Measurements from ENCODE around the gene MZT2A. TPM values are rescaled to one million over a fixed set of nuclear protein-coding genes. Genes with fewer than 3 reads are reported as not detected.
"Not testable (repeated sequence)": the region's sequence is repeated elsewhere in the genome, so short reads cannot be mapped to it uniquely, and the experiment has no call there.

MZT2A gene
- total and polyA plus RNA-seq, 9 of the 15 experiments (the other 6 are each of a cell fraction or from before 2014, with no cell fraction given) = 5.8 to 355 (median 101) TPM

DNA sequence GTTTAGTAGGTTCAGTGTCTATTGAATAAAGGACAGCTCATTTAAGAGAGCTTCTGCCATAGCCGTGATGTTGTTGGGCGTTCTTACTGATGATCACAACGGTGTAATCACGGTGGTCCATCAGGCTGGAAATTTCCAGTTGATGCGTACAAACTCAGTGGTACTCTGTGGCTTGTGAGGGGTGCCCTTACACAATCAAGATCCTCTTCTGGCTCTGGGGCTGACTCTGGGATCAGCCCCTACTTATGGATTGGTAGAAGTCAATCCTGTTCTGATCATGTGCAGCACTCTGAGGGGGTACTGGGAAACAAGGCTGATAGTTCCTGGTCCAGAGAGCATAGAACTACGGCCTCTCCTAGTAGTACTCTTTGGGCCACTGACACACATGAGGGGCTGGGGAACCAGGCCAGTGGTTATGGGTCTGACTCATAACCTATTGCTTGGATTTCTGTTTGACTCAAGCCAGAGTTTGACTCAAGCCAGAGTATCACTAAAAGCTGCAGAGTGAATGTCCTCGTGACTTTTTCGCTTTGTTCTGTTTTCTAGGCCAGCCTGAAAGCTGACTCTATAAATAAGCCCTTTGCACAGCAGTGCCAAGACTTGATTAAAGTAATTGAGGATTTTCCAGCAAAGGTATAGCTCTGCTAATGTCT is 6.2 kb upstream of the MZT2A start:
- BruUV-seq (replicated peaks); DNase-seq (ENCODE audit: extremely low read depth in 1 of 4, low spot score in 3 of 4); H3K9me3 ChIP-seq (replicated peaks; ENCODE audit: control insufficient read depth, insufficient read depth, low read depth, low read length); intact Hi-C loops (cut with micrococcal nuclease); H3K4me2 ChIP-seq (ENCODE audit: insufficient read depth, low read length); H3K27ac ChIP-seq (ENCODE audit: extremely low read depth, low read depth, low read length); H2AFZ ChIP-seq (ENCODE audit: low read depth, low read length); H4K20me1 ChIP-seq (replicated peaks; ENCODE audit: control insufficient read depth, insufficient read depth, low read length); H3K9me1 ChIP-seq (ENCODE audit: control insufficient read depth, insufficient read depth, low read length); H3K27me3 ChIP-seq (ENCODE audit: control insufficient read depth in 2 of 2, insufficient read depth in 2 of 2, low read length in 2 of 2); H3K9ac ChIP-seq (ENCODE audit: insufficient read depth in 1 of 2, low read depth in 2 of 2, low read length in 2 of 2); H3K4me3 ChIP-seq; ATAC-seq; H3K4me1 ChIP-seq (replicated peaks in 1 of 2; ENCODE audit: control insufficient read depth in 2 of 2, insufficient read depth in 2 of 2, low read length in 2 of 2); POLR2A ChIA-PET; FAIRE-seq; in situ Hi-C loops (cut with MboI); CTCF ChIA-PET (ENCODE audit: low intra/inter-chr PET ratio): not testable (repeated sequence)
- Histone ChIP-seq H3K79me2 (ENCODE audit: control insufficient read depth, insufficient read depth, low read length) (peaks cover 51% of the 10 kb centered on the region), H3K36me3 (ENCODE audit: control insufficient read depth, insufficient read depth, low read length) (peaks cover 66% of the 10 kb centered on the region; the same call in 2 of the 3 replicates)
- 92% methylated on average over 7 of the region's 8 CpGs for WGBS (ENCODE audit: insufficient coverage, low coverage, missing lambda C conversion rate)

DNA sequence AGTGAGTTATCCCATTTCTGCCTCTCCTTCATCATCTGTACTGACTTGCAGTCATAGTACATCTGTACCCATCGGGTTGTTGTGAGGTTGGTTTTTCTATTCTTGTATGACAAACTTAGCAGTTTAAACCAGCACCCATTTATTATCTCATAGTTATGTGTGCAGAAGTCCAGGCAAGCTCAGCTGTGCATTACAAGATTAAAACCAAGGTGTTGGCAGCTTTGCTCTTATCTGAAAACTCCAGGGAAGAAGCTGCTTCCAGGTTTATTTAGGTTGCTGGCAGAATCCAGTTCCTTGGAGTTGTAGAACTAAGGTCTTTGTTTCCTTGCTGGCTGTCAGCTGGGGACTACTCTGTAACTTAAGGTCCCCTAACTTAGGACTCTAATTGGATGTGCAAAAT is 3.3 kb upstream of the MZT2A start:
- intact Hi-C loops (cut with micrococcal nuclease) = not testable (repeated sequence)

More for the DNA sequence above, 3.3 kb upstream of the MZT2A start:
- H2AFZ ChIP-seq (ENCODE audit: low read depth, low read length); H3K27ac ChIP-seq (ENCODE audit: extremely low read depth, low read depth, low read length); H3K4me3 ChIP-seq; in situ Hi-C loops (cut with MboI); FAIRE-seq; BruUV-seq (replicated peaks); ATAC-seq; H3K9ac ChIP-seq (ENCODE audit: insufficient read depth in 1 of 2, low read depth in 2 of 2, low read length in 2 of 2); H4K20me1 ChIP-seq (replicated peaks; ENCODE audit: control insufficient read depth, insufficient read depth, low read length); CTCF ChIA-PET (ENCODE audit: low intra/inter-chr PET ratio); H3K4me2 ChIP-seq (ENCODE audit: insufficient read depth, low read length); H3K9me3 ChIP-seq (replicated peaks; ENCODE audit: control insufficient read depth, insufficient read depth, low read depth, low read length); H3K9me1 ChIP-seq (ENCODE audit: control insufficient read depth, insufficient read depth, low read length); H3K27me3 ChIP-seq (ENCODE audit: control insufficient read depth in 2 of 2, insufficient read depth in 2 of 2, low read length in 2 of 2); TF ChIP-seq TEAD4 (CRISPR knock-in tag; IDR thresholded peaks at IDR 0.05; ENCODE audit: borderline replicate concordance): not testable (repeated sequence)
- Histone ChIP-seq H3K36me3 (ENCODE audit: control insufficient read depth, insufficient read depth, low read length) (peaks cover 40% of the 10 kb centered on the region; the same call in 2 of the 3 replicates), H3K4me1 (replicated peaks in 1 of 2; ENCODE audit: control insufficient read depth in 2 of 2, insufficient read depth in 2 of 2, low read length in 2 of 2) (peaks cover 6 to 22% of the 10 kb centered on the region in 2 experiments; a peak in 4 of 5 replicates), H3K79me2 (ENCODE audit: control insufficient read depth, insufficient read depth, low read length) (peaks cover 76% of the 10 kb centered on the region)
- 29% methylated on average over 1 of the region's 1 CpG for WGBS (ENCODE audit: insufficient coverage, low coverage, missing lambda C conversion rate)
- POLR2A ChIA-PET = interaction anchor here (0.6 to 0.8 kb wide), 2 partner anchors 9 to 87 kb away, joined by 3 read pairs; no protein-coding TSS in a partner anchor
- peak in 1 of 4 experiments; percentile 40 for DNase-seq (ENCODE audit: extremely low read depth in 1 of 4, low spot score in 3 of 4)
- peak; percentile 55 for TF ChIP-seq TAL1 (IDR thresholded peaks at IDR 0.05)
- 0 out of 2 replicates have a peak, but pooled peaks have one; percentile 18 for TF ChIP-seq MTA2 (IDR thresholded peaks at IDR 0.05; ENCODE audit: low read depth)
- TF ChIP-seq GATA2 (CRISPR knock-in tag; IDR thresholded peaks at IDR 0.05) = peak; percentile 21; the same call in 1 of the 2 replicates
- peak; percentile 57; the same call in 1 of the 2 replicates for TF ChIP-seq CBFA2T2 (conservative IDR thresholded peaks at IDR 0.05)
- peak; percentile 25; the same call in 1 of the 2 replicates for TF ChIP-seq NCOR1 (IDR thresholded peaks at IDR 0.05)
- peak; percentile 73 for TF ChIP-seq TCF3 (CRISPR knock-in tag; IDR thresholded peaks at IDR 0.05)
- TF ChIP-seq TEAD4 (IDR thresholded peaks at IDR 0.05; ENCODE audit: low read length) = peak; percentile 46; the same call in 1 of the 2 replicates
- TF ChIP-seq CBFA2T3 (IDR thresholded peaks at IDR 0.05) = peak; percentile 74

Data from K562 (cell line).